Measurements from ENCODE around the gene SEMA6B. TPM values are rescaled to one million over a fixed set of nuclear protein-coding genes. Genes with fewer than 3 reads are reported as not detected.

SEMA6B gene
- total RNA-seq, 1 donor from 2014 or later: 15.4 TPM

GRCh38 chr19:4507804-4508203 lies 51.7 kb downstream of the SEMA6B start:
- DNase-seq: no peak

DNA sequence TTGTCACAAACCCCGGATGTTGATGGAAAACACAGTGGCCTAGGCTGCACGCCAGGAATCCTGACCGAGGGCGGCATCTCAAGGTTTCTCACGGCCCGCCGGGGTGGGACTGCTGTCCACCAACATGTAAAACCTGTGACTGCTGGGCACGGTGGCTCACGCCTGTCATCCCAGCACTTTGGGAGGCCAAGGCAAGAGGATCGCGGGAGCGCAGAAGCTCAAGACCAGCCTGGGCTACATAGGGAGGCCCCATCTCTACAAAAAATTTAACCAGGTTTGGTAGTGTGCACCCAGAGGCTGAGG lies 52.4 kb downstream of the SEMA6B start:
- no peak for DNase-seq

- DNase-seq: no peak
These were observed 52.9 kb downstream of the SEMA6B start for GRCh38 chr19:4506449-4507149.

DNA sequence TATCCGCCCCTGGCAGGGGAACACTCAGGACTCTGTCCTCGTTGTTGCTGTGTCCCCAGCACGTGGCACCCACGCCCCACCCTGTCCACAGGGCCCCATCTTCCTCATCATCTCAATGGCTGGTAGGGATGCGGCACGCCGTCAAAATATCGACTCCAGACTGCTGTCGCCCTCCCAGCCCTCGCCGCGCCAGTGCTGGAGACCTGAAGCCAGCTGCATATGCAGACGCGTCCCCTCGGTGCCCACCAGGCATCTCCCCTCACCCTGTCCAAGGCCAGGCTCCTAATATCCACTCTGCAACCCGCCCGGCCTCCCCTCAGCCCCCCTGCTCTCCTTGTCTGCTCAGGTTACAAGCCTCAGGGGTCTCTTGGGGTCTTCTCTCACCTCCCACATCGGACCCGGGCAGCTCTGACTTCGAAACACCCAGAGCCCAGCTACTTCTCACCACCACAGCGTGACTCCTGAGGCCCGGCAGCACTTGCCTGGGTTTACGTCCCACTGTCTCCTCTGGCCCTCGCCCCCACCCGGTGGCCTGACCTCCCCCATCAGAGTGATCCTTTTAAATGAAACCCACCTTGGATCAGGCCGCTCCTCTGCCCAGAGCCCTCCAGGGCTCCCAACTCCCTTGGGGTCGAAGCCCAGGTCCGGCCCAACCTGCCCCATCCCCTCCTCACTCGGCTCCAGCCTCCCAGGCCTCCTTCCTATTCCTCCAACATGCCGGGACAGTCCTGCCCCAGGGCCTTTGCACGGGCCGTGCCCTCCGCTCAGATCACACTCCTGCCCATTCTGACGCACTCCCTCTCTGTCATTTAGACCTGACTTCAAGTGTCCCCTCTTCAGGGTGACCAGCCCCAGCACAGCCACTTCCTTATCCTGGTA lies 53.7 kb downstream of the SEMA6B start:
- DNase-seq: no peak

- DNase-seq: no peak
These were observed 54.5 kb downstream of the SEMA6B start for GRCh38 chr19:4504891-4505569.

GRCh38 chr19:4504297-4504701 lies 55.2 kb downstream of the SEMA6B start:
- peak; percentile 90 for DNase-seq

- DNase-seq: no peak
These were observed 55.7 kb downstream of the SEMA6B start for GRCh38 chr19:4503825-4504170.

DNA sequence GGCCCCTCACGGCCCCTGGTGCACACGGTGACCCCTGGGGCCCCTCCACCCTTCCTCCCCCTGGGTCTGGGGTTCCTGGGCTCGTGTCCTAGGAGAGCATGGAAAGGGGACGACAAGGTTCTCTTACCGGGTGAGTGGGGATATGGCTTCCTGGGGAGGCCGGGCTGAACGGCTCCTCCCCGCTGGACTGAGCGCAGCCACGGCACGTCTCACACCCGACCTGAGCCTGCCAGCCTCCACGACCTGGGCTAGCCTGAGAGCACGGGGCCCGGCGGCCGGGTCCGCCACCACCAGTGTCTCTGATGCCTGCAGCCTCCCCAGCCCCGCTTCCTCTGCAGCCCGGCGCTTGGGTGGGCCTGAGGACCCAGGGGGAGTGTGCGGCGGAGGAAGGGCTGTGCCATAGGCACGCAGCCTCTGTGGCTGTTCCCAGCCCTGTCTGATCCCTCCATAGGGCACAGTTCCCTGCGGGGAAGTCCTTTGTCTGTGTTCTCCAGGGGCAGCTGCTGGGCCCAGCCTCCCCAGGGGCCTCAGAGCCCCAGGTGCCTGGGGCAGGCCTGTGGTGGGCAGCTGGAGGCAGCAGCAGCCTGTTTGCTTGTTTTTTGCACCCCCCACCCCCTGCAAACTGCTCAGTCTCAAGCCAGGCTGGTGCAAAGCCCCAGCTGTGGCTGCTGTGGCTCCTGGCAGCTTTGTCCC lies 56.2 kb downstream of the SEMA6B start:
- DNase-seq: no peak

DNA sequence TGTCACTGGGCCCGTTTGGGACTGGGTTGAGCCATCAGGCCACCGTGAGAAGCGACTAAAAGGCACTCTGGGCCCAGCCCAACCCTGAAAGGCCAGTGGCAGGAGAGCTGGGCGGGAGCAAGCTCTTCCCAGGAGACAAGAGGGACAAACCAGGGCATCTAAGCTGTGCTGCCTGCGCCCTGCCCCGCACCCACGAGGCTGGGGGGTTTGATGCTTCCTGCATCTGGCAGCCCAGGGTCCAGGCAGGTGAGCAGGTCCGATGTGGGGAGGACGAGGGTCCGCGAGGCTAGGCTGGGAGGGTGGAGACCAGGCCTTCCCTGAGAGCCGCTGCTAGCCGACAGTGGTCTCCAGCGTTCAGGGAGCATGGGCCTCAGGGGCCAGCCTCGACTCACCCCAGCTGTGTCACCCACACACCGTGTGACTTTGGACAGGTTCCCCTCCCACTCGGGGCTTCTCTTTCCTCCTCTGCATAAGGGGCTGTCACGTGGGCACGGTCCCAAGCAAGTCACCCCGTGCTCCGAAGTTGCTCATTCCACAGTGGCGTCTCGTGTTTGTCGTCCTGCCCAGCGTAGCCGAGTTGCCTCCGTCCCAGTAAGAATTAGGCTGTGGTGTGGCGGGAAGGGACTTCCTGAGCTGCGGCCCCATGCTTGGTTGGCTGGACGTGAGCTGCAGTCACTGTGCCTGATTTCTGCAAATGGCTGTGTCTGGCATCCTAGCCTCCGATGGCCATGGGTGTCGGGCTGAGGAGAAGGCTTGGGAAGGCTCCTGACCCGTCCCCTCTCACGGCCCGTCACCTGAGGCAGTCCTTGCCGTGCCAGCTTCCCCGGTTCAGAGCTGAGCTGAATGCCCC lies 57.0 kb downstream of the SEMA6B start:
- no peak for DNase-seq

DNA sequence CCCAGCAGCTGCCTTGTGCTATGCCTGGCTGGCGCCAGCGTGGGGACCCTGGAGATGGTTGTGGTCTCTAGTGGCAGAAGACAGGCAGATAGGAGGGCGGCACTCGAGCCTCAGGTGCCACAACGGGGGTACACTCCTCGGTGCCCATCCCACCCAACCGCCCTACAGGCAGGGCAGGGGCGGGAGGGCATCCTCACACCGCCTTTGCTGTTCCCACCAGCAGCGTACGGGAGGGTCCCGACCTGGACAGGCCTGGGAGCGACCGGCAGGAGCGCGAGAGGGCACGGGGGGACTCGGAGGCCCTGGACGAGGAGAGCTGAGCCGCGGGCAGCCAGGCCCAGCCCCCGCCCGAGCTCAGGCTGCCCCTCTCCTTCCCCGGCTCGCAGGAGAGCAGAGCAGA lies 57.8 kb downstream of the SEMA6B start:
- DNase-seq: no peak

- no peak for DNase-seq
These were observed 58.5 kb downstream of the SEMA6B start for GRCh38 chr19:4500841-4501591.

DNA sequence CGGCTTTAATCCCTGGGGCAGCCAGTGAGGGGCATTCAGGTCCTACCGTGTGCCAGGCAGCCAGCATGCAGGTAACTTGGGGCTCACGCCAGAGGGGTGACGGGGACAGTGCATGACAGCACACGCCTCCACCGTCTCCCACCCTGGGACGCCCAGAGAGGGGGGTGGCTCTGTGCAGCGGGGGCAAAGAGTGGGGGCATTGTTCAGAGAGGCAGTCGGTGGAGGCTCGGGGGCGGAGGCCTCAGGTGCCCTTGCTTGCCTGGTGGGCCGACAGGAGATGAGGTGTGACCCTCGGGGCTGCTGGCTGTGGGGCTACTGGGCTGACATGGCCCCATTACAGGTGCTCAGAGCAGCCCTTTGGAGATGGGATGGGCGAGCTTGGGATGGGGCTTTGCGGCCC lies 59.6 kb downstream of the SEMA6B start:
- DNase-seq: no peak

DNA sequence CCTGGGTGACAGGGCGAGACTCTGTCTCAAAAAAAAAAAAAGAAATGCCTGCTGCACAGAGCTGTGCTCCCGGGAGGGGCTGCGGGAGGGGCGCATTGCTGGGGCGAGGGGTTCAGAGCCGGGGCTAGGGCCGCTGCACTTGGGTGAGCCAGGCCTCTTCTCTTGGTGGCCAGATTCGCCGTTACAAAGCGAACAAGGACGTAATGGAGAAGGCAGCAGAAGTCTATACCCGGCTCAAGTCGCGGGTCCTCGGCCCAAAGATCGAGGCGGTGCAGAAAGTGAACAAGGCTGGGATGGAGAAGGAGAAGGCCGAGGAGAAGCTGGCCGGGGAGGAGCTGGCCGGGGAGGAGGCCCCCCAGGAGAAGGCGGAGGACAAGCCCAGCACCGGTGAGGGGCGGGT lies 60.2 kb downstream of the SEMA6B start:
- no peak for DNase-seq

GRCh38 chr19:4498694-4499093 lies 60.8 kb downstream of the SEMA6B start:
- DNase-seq: no peak

GRCh38 chr19:4497770-4498389 lies 61.6 kb downstream of the SEMA6B start:
- no peak for DNase-seq

DNA sequence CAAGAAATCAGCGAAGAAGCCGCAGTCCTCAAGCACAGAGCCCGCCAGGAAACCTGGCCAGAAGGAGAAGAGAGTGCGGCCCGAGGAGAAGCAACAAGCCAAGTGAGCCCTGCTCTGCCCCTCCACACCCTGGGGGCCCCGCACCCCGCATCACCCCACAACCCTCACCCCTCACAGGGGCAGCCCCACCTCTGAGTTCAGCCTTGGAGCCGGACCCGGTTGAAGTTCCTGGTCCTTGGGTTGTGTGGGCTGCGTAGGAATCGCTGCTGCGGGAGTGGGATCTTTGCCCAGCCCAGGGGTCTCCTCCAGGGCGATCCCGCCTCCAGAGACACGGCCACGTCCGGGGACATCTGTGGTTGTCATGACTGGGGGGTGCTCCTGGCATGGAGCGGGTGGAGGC lies 63.2 kb downstream of the SEMA6B start:
- no peak for DNase-seq

- DNase-seq: no peak
These were observed 64.0 kb downstream of the SEMA6B start for GRCh38 chr19:4495471-4495870.

DNA sequence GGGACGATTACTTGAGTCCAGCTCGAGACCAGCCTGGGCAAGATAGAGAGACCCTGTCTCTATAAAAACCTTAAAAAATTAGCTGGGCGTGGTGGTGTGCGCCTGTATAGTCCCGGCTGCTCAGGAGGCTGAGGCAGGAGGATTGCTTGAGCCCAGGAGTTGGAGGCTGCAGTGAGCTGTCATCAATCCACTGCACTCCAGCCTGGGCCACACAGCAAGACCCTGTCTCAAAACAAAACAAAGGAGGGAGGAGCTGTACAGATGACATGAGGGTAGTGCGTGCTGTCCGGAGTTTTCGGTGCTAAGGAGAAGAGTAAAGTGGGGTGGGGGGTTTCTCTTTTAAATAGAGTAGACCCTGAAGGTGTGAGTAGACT lies 64.8 kb downstream of the SEMA6B start:
- no peak for DNase-seq

DNA sequence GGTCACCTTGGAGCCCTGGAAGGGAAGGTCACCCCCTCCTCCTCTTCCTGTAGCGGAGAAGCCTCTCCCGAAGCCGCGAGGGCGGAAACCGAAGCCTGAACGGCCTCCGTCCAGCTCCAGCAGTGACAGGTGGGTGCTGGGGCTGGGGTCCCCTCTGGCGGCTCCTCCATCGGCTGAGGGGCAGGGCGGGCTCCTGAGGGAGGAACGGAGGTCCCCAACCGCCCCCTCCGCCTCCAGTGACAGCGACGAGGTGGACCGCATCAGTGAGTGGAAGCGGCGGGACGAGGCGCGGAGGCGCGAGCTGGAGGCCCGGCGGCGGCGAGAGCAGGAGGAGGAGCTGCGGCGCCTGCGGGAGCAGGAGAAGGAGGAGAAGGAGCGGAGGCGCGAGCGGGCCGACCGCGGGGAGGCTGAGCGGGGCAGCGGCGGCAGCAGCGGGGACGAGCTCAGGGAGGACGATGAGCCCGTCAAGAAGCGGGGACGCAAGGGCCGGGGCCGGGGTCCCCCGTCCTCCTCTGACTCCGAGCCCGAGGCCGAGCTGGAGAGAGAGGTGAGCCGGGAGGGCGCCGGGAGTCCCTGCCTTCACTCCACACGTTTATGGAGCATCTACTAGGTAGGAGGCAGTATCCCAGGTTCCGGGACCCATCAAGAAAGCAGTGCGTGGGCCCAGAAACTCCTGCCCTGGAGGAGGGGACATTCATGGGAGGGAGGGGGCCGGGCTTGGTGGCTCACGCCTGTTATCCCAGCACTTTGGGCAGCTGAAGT lies 65.4 kb downstream of the SEMA6B start:
- DNase-seq: no peak

Measured in tongue (tissue), 2 donors.